NB4 (cell line): ENCODE measurements around the gene PLA2R1.
"Not testable (repeated sequence)": the region's sequence is repeated elsewhere in the genome, so short reads cannot be mapped to it uniquely, and the experiment has no call there.

Experiments used
- DNase-seq: peaks from one replicate; pipeline ENCODE4 v3.0.0; 2010; ENCODE audit warnings: low read depth
- H3K4me3 ChIP-seq: one replicate; pipeline ENCODE4 v1.5.1; 2011; ENCODE audit warnings: mild to moderate bottlenecking, low read depth, low read length, moderate library complexity
- MYC ChIP-seq: IDR thresholded peaks from 2 replicates; pipeline ENCODE4 v1.6.1; 2011; ENCODE audit warnings: low read depth, low read length
- POLR2A ChIP-seq: IDR thresholded peaks from 2 replicates; pipeline ENCODE4 v1.6.1; 2011; ENCODE audit warnings: mild to moderate bottlenecking; ENCODE audit not compliant: insufficient read length; ENCODE audit errors: extremely low read depth
- TF ChIP-seq, protein P1 (sequence below): IDR thresholded peaks from one replicate; pipeline ENCODE4 v1.5.1; 2012; ENCODE audit warnings: low read depth, low read length
- TF ChIP-seq, protein P2 (sequence below): IDR thresholded peaks from 2 replicates; pipeline ENCODE4 v1.6.1; 2011; ENCODE audit warnings: low read depth, low read length

PLA2R1 gene

DNA sequence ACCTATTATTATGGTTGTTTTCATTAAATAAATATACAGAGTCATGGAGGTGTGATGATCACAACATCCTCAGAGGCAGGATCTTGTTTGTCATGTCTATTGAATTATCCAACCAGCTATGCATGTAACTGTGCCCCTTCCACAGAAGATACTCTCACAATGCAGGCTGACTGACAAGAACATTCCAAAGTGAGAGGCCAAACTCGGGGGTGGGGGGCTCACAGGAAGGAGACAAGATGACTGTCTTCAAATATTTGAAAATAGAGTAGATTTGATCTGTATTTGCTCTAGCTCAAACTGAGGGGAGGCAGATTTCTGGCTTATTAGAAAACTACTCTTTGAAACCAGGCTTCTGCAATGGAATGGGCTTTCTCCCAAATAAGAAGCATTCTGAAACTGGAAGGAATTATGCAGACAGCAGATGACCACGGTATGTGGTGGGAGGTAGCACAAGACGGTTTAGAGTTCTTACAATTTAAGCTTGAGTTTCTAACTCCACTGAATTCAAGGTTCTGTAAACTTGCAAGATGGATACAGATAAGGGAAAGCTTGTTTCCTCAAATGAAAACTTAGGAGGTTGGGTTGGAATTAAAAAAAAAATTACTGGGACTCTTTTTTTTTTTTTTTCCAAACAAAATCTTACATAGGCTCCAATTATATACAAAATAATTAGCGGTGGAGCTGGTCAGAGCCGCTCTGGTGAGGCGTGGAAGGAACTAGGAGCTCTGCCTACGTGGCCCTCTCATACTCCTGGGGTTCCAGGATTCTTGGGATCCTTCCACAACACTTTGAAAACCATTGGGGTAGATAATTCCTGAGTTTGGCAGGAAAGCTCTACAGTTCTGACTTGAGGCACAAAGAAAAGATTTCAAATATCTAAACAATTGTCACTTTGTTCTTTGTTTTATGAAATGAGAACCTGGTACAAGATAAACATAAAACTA is 79.3 kb downstream of the PLA2R1 start:
- DNase-seq = no peak
- no peak for TF ChIP-seq POLR2A
- TF ChIP-seq MYC = no peak
- TF ChIP-seq, protein P1, sequence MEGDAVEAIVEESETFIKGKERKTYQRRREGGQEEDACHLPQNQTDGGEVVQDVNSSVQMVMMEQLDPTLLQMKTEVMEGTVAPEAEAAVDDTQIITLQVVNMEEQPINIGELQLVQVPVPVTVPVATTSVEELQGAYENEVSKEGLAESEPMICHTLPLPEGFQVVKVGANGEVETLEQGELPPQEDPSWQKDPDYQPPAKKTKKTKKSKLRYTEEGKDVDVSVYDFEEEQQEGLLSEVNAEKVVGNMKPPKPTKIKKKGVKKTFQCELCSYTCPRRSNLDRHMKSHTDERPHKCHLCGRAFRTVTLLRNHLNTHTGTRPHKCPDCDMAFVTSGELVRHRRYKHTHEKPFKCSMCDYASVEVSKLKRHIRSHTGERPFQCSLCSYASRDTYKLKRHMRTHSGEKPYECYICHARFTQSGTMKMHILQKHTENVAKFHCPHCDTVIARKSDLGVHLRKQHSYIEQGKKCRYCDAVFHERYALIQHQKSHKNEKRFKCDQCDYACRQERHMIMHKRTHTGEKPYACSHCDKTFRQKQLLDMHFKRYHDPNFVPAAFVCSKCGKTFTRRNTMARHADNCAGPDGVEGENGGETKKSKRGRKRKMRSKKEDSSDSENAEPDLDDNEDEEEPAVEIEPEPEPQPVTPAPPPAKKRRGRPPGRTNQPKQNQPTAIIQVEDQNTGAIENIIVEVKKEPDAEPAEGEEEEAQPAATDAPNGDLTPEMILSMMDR = no peak
- TF ChIP-seq, protein P2, sequence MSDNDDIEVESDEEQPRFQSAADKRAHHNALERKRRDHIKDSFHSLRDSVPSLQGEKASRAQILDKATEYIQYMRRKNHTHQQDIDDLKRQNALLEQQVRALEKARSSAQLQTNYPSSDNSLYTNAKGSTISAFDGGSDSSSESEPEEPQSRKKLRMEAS = no peak
- H3K4me3 ChIP-seq = no peak overlapping the region

DNA sequence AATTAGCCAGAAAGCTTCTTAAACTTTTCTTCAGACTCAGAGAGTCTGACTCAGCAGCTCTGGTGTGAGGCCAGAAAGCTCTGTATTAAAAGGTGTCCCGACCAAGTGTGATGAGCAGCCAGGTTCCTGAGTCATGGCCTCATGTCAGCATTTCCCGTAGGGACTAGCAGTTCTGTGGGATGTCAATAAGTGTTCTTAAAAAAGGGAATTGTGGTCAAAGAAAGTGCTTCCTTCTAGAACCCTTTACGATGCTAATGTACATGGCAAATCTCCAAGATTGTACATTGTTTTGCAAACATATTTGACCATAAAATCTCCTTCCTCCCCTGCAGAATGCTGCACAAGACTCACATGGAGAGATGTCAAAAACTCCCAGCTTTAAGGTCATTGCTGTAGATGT is 80.1 kb downstream of the PLA2R1 start:
- peak; percentile 15 for DNase-seq
- H3K4me3 ChIP-seq = no peak overlapping the region
- TF ChIP-seq MYC = no peak
- TF ChIP-seq, protein P2 = no peak
- TF ChIP-seq POLR2A = no peak
- TF ChIP-seq, protein P1 = no peak

DNA sequence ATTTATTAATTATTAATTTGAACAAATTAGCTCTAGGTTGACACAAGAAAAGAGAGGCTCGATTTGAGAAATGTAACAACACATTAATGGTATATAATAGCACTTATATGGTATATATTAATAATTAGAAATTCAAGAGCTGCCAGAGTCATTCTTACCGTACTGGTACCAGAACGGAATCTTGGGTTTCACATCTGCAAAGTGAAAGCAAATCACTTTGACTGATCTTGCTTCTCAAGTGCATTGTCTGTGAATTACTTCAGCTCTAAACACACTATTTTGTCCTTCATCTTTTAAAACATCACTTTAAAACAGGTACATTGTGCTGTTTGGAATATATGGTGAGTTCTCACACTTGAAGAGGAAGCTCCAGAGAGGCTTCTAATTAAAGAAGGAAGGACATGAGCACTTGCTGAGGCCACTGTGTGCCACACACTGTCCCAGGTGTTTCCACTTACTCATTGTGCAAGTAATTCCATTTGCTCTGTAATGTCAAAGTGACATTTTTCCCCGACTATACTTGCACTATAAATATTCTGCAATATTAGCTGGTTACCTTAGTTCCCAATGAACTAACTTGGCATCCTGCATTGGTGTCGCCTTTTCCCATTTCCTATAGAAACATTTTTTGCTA is 85.8 kb downstream of the PLA2R1 start:
- no peak for DNase-seq
- TF ChIP-seq, protein P2 = no peak
- TF ChIP-seq POLR2A = no peak
- TF ChIP-seq MYC = no peak
- TF ChIP-seq, protein P1 = no peak
- H3K4me3 ChIP-seq = no peak overlapping the region

DNA sequence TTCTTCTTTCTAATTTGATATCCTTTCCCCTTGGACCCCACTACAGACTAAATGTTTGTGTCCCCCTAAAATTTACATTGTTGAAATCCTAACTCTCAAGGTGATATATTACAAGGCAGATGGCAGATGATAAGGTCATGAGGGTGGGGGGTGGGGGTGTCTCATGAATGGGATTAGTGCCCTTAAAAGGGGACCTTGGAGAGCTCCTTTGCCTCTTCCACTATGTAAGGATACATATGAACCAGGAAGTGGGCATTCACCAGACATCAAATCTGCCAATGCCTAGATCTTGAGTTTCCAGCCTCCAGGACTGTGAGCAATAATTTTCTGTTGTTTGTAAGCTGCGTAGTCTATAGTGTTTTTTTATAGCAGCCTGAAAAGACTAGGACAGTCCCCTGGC is 89.1 kb downstream of the PLA2R1 start:
- DNase-seq = peak; percentile 5
- no peak overlapping the region for H3K4me3 ChIP-seq

DNA sequence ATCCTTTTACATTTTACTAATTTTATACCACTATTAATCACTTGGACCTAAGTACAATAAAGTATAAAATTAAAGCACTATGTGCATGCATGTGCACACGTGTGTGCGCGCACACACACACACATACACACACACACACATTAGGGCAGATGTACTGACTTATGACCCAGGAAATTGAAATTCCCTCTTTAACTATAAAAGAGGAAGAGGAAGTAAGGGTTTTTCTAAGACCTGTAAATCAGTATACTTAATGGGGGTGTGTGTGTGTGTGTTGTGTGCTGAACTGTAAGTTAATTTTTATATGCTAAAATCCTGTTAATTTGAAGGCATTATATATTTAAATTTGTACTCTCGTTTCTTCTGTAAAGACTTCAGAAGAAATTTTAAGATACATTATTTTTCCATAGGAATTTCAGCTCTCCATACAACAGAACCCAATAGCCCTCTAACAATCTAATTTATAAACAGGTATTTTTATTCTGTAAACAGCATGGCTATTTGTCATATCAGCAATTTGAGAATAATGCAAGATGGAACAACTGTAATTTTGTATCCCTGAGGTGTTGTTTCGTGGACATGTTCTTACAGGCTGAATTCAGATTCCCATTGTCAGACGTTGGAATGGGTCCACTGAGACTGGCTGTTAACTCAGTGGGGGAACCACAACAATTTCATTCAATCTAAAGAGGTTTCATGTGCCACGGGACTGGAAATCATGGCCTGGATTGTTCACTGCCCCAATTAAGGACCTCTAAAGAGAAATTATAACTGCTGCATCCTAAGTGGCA is 90.9 kb downstream of the PLA2R1 start:
- H3K4me3 ChIP-seq = no peak overlapping the region
- TF ChIP-seq, protein P1 = no peak
- TF ChIP-seq, protein P2 = no peak
- TF ChIP-seq MYC (no peak), POLR2A (no peak)
- DNase-seq = peak; percentile 30

More for the DNA sequence above, 89.1 kb downstream of the PLA2R1 start:
- TF ChIP-seq POLR2A (no peak), MYC (no peak)
- TF ChIP-seq, protein P2 = no peak
- TF ChIP-seq, protein P1 = no peak

DNA sequence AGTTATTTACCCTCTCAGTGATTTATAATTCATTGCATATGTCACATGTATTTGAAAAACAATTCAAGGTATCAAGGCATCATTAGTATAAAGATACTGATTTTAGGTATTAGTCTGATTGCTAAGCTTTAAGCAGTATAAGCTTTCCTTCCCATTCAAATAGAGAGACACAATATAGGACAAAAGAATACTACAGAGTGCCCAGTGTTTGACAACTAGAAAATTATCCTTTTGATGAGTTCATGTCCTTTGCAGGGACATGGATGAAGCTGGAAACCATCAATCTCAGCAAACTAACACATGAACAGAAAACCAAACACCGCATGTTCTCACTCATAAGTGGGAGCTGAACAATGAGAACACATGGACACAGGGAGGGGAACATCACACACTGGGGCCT is 91.9 kb downstream of the PLA2R1 start:
- H3K4me3 ChIP-seq, DNase-seq: not testable (repeated sequence)
